RWPE2 (cell line): Measurements from ENCODE around the gene B4GALNT3.

Experiments used
- ATAC-seq: fragments of 200-7000 bp; cut with Tn5 transposase; 3 replicates; pipeline ENCODE4 v1.9.1; 2021; ENCODE audit warnings: low read depth
- DNase-seq: peaks from one replicate; pipeline ENCODE4 v3.0.0-alpha.2; 2020; ENCODE audit warnings: low spot score
- H3K27ac ChIP-seq: fragments of 450-650 bp; 2 replicates; pipeline ENCODE4 v1.5.1; 2017; ENCODE audit warnings: mild to moderate bottlenecking; ENCODE audit not compliant: poor library complexity, severe bottlenecking
- H3K27me3 ChIP-seq: fragments of 250-450 bp; sonication (Bioruptor Pico); 2 replicates; pipeline ENCODE4 v1.5.1; 2021; ENCODE audit warnings: mild to moderate bottlenecking, moderate library complexity; ENCODE audit not compliant: insufficient read depth, poor library complexity, severe bottlenecking
- H3K36me3 ChIP-seq: fragments of 250-450 bp; sonication (Bioruptor Pico); 2 replicates; pipeline ENCODE4 v1.5.1; 2020; ENCODE audit warnings: low read depth, mild to moderate bottlenecking, moderate library complexity
- H3K4me1 ChIP-seq: fragments of 250-450 bp; sonication (Bioruptor Pico); 2 replicates; pipeline ENCODE4 v1.5.1; 2021; ENCODE audit warnings: mild to moderate bottlenecking, moderate library complexity; ENCODE audit not compliant: insufficient read depth, poor library complexity, severe bottlenecking
- H3K4me3 ChIP-seq: fragments of 250-450 bp; sonication (Bioruptor Pico); 2 replicates; pipeline ENCODE4 v1.5.1; 2021; ENCODE audit warnings: mild to moderate bottlenecking, moderate library complexity; ENCODE audit not compliant: severe bottlenecking
- H3K9me3 ChIP-seq: fragments of 250-450 bp; sonication (Bioruptor Pico); 2 replicates; pipeline ENCODE4 v1.5.1; 2021; ENCODE audit warnings: mild to moderate bottlenecking, moderate library complexity; ENCODE audit not compliant: severe bottlenecking
- TF ChIP-seq, protein P1 (sequence below): fragments of 450-650 bp; IDR thresholded peaks from one replicate; pipeline ENCODE4 v1.5.1; 2017; ENCODE audit warnings: mild to moderate bottlenecking, moderate library complexity; ENCODE audit not compliant: poor library complexity, severe bottlenecking

The B4GALNT3 gene

GRCh38 chr12:467591-467990 lies 7.9 kb downstream of the B4GALNT3 start:
- TF ChIP-seq, protein P1, sequence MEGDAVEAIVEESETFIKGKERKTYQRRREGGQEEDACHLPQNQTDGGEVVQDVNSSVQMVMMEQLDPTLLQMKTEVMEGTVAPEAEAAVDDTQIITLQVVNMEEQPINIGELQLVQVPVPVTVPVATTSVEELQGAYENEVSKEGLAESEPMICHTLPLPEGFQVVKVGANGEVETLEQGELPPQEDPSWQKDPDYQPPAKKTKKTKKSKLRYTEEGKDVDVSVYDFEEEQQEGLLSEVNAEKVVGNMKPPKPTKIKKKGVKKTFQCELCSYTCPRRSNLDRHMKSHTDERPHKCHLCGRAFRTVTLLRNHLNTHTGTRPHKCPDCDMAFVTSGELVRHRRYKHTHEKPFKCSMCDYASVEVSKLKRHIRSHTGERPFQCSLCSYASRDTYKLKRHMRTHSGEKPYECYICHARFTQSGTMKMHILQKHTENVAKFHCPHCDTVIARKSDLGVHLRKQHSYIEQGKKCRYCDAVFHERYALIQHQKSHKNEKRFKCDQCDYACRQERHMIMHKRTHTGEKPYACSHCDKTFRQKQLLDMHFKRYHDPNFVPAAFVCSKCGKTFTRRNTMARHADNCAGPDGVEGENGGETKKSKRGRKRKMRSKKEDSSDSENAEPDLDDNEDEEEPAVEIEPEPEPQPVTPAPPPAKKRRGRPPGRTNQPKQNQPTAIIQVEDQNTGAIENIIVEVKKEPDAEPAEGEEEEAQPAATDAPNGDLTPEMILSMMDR: no peak
- Histone ChIP-seq H3K4me1 (peaks cover 4% of the 10 kb centered on the region), H3K36me3 (no peaks in the 10 kb centered on the region), H3K27me3 (no peaks in the 10 kb centered on the region), H3K4me3 (no peak overlapping the region), H3K27ac (no peak overlapping the region), H3K9me3 (no peaks in the 10 kb centered on the region)
- ATAC-seq (no peak), DNase-seq (no peak)

- DNase-seq (no peak), ATAC-seq (no peak)
- Histone ChIP-seq H3K36me3 (no peaks in the 10 kb centered on the region), H3K9me3 (no peaks in the 10 kb centered on the region), H3K27ac (no peak overlapping the region), H3K4me3 (no peak overlapping the region), H3K4me1 (no peaks in the 10 kb centered on the region), H3K27me3 (no peaks in the 10 kb centered on the region)
- TF ChIP-seq, protein P1: no peak
Observed at GRCh38 chr12:468671-469389, 9.1 kb downstream of the B4GALNT3 start.

GRCh38 chr12:470133-470532 lies 10.4 kb downstream of the B4GALNT3 start:
- H3K36me3 ChIP-seq: no peaks in the 10 kb centered on the region
- no peaks in the 10 kb centered on the region for H3K9me3 ChIP-seq
- no peak overlapping the region for H3K4me3 ChIP-seq
- no peaks in the 10 kb centered on the region for H3K4me1 ChIP-seq
- TF ChIP-seq, protein P1: no peak
- DNase-seq (no peak), ATAC-seq (no peak)
- no peak overlapping the region for H3K27ac ChIP-seq
- no peaks in the 10 kb centered on the region for H3K27me3 ChIP-seq

DNA sequence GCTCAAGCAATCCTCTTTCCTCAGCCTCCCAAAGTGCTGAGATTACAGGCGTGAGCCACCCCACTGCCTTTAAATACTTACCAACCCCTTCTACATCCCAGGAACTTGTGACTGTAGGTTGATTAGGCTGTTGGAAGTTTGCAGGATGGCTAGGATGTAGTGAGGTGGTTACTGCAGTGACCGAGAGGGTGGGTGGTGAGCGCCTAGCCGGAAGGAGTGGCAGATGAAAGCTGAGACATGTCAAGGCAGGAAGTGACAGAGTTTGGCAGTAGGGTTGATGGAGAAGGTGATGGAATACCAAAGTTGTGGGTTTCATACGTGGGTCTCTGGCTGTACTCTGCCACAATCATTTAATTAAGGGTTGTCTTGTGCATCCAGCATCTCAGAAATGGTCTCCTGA lies 13.5 kb downstream of the B4GALNT3 start:
- TF ChIP-seq, protein P1: no peak
- DNase-seq (no peak), ATAC-seq (no peak)
- no peaks in the 10 kb centered on the region for H3K27me3 ChIP-seq
- H3K36me3 ChIP-seq: no peaks in the 10 kb centered on the region
- no peak overlapping the region for H3K27ac ChIP-seq
- no peaks in the 10 kb centered on the region for H3K4me1 ChIP-seq
- no peak overlapping the region for H3K4me3 ChIP-seq
- H3K9me3 ChIP-seq: no peaks in the 10 kb centered on the region

DNA sequence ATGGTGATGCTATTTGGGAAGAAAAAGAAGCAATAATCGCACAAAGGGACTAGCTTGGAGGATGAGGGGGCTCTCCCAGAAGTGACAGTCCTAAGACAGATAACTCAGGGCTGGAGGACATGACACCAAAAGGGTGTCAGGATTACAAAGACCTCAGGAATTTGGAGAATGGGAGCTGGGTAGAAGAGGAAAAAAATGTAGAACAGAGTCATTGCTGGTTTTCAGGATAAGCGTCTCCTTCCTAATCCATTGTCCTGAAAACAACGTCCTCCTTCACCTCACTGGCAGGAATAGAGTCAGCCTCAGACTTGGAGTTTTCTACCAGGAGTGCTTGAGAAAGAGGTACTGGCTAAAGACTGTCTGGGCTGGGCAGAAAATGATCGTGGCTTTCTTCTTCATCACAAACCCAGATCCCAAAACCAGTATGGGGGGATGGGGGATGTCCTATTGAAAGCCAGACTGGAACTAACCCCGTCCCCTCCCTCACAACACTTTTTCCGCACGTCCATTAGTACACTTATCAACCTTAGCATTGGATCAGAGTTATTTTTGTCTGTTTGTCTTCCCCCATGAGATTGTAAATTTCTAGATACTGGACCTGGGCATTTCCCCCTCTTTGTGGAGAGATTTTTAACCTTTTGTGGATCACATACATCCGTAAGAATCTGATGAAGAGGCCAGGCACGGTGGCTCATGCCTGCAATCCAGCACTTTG lies 14.3 kb downstream of the B4GALNT3 start:
- H3K9me3 ChIP-seq: no peaks in the 10 kb centered on the region
- H3K36me3 ChIP-seq: no peaks in the 10 kb centered on the region
- H3K27ac ChIP-seq: no peak overlapping the region
- ATAC-seq (no peak), DNase-seq (no peak)
- no peak overlapping the region for H3K4me3 ChIP-seq
- no peaks in the 10 kb centered on the region for H3K27me3 ChIP-seq
- TF ChIP-seq, protein P1: no peak
- no peaks in the 10 kb centered on the region for H3K4me1 ChIP-seq
